Smooth muscle cell (in vitro differentiated cells): Measurements from ENCODE around the gene NTN1. TPM values are rescaled to one million over a fixed set of nuclear protein-coding genes. Genes with fewer than 3 reads are reported as not detected.

Source experiments
- DNase-seq: peaks from one replicate; lab custom pipeline; 2025; ENCODE audit not compliant: unreplicated experiment; lab: John Stamatoyannopoulos, UW
- H2AFZ ChIP-seq: fragments of 200-600 bp; sonication (generic); 2 replicates; pipeline ENCODE4 v1.6.0; 2016; ENCODE audit warnings: antibody characterized with exemption, low read depth, mild to moderate bottlenecking
- H3F3A ChIP-seq: fragments of 200-600 bp; sonication (generic); 2 replicates; pipeline ENCODE4 v1.6.0; 2017; ENCODE audit warnings: antibody characterized with exemption, low read depth
- H3K27ac ChIP-seq: fragments of 200-600 bp; sonication (generic); 2 replicates; pipeline ENCODE4 v1.5.1; 2016; ENCODE audit warnings: low read depth, mild to moderate bottlenecking
- H3K27me3 ChIP-seq: fragments of 200-600 bp; sonication (generic); 2 replicates; pipeline ENCODE4 v1.6.1; 2016; ENCODE audit warnings: low read depth, mild to moderate bottlenecking
- H3K36me3 ChIP-seq: fragments of 200-600 bp; sonication (generic); 2 replicates; pipeline ENCODE4 v1.5.1; 2016; ENCODE audit warnings: low read depth
- H3K4me1 ChIP-seq: fragments of 200-600 bp; sonication (generic); 2 replicates; pipeline ENCODE4 v1.5.1; 2016; ENCODE audit warnings: low read depth
- H3K4me2 ChIP-seq: fragments of 200-600 bp; sonication (generic); 2 replicates; pipeline ENCODE4 v1.6.0; 2016; ENCODE audit warnings: mild to moderate bottlenecking
- H3K4me3 ChIP-seq: fragments of 200-600 bp; sonication (generic); 2 replicates; pipeline ENCODE4 v1.5.1; 2016; ENCODE audit warnings: mild to moderate bottlenecking
- H3K79me2 ChIP-seq: fragments of 200-600 bp; sonication (generic); 2 replicates; pipeline ENCODE4 v1.6.0; 2016; ENCODE audit warnings: low read depth, mild to moderate bottlenecking
- H3K9ac ChIP-seq: fragments of 200-600 bp; sonication (generic); 2 replicates; pipeline ENCODE4 v1.6.0; 2016; ENCODE audit warnings: low read depth
- H3K9me3 ChIP-seq: fragments of 200-600 bp; sonication (generic); replicated peaks from 2 replicates; pipeline ENCODE4 v1.5.1; 2016; ENCODE audit warnings: low read depth
- H4K20me1 ChIP-seq: fragments of 200-600 bp; sonication (generic); 2 replicates; pipeline ENCODE4 v1.6.0; 2016; ENCODE audit warnings: low read depth
- CTCF ChIP-seq: fragments of 200-600 bp; sonication (generic); IDR thresholded peaks from 2 replicates; pipeline ENCODE4 v1.5.1; 2017; ENCODE audit warnings: borderline replicate concordance, mild to moderate bottlenecking, antibody characterized with exemption; ENCODE audit not compliant: insufficient read depth, poor library complexity, severe bottlenecking
- WGBS: methylation state at CpG from one replicate; pipeline ENCODE4 v1.1.7; 2016; ENCODE audit warnings: low lambda C conversion rate; 5-methylcytosine and 5-hydroxymethylcytosine counted together
- polyA plus RNA-seq: library from polyadenylated mRNA; unstranded; fragments of >200 nt; fragmentation: Nextera tagmentation; extraction: Ambion mirVana; gene quantifications from 2 replicates; pipeline ENCODE4 v1.2.1, GENCODE V29; 2016
- total RNA-seq: library from RNA; depleted of rRNA; stranded (reverse); fragments of >200 nt; gene quantifications from 2 replicates; pipeline ENCODE4 v1.2.3, GENCODE V29; 2014

The NTN1 gene
- total and polyA plus RNA-seq, 2 experiments from 2014 or later, result 0.07 to 0.72 TPM

DNA sequence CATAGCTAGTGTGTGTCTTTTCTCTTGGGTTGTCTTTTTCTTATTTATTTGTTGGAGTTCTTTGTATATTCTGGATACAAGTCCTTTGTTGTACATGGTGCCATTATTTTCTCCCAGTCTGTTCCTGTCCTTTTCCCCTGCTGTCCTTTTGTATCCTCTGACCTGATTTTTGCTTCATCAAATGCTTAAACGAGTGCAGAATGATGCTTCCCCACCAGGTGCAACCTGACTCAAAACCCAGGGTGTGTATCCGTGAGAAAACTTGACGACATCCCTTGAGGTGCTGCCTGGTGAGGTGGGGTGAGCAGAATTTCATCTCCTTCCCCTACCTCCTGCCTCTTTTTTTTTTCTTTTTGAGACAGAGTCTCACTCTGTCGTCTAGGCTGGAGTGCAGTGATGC, 88.6 kb downstream of the NTN1 start:
- TF ChIP-seq CTCF, result no peak
- WGBS, result 52% methylated on average over 4 of the region's 4 CpGs

GRCh38 chr17:9110501-9110900, 89.2 kb downstream of the NTN1 start:
- Histone ChIP-seq H3K36me3 (no peaks in the 10 kb centered on the region), H3K79me2 (no peaks in the 10 kb centered on the region), H4K20me1 (no peaks in the 10 kb centered on the region), H3K9ac (no peak overlapping the region), H3K27ac (no peak overlapping the region), H3K27me3 (peaks cover 19% of the 10 kb centered on the region), H3K9me3 (no peaks in the 10 kb centered on the region), H3K4me2 (no peak overlapping the region), H2AFZ (no peak overlapping the region), H3K4me1 (no peaks in the 10 kb centered on the region), H3F3A (no peaks in the 10 kb centered on the region), H3K4me3 (no peak overlapping the region)
- no peak for TF ChIP-seq CTCF
- DNase-seq, result no peak
- 80% methylated on average over 7 of the region's 7 CpGs for WGBS

More for the DNA sequence above, 88.6 kb downstream of the NTN1 start:
- Histone ChIP-seq H3K9ac (no peak overlapping the region), H3F3A (no peaks in the 10 kb centered on the region), H3K27me3 (peaks cover 19% of the 10 kb centered on the region), H3K36me3 (no peaks in the 10 kb centered on the region), H3K4me3 (no peak overlapping the region), H3K4me1 (peaks cover 4% of the 10 kb centered on the region), H3K4me2 (no peak overlapping the region), H3K79me2 (no peaks in the 10 kb centered on the region), H3K9me3 (no peaks in the 10 kb centered on the region), H2AFZ (no peak overlapping the region), H3K27ac (no peak overlapping the region), H4K20me1 (no peaks in the 10 kb centered on the region)
- DNase-seq, result no peak

- no peaks in the 10 kb centered on the region for H4K20me1 ChIP-seq
- peak overlapping the region; percentile 28 for H2AFZ ChIP-seq
- H3K4me2 ChIP-seq, result peak overlapping the region; percentile 81
- H3K27ac ChIP-seq, result peak overlapping the region; percentile 30
- peak; percentile 8 for TF ChIP-seq CTCF
- H3K4me1 ChIP-seq, result peaks cover 11% of the 10 kb centered on the region
- H3K27me3 ChIP-seq, result peaks cover 7% of the 10 kb centered on the region
- peak overlapping the region; percentile 37 for H3K9ac ChIP-seq
- DNase-seq, result peak; percentile 32
- H3K36me3 ChIP-seq, result no peaks in the 10 kb centered on the region
- WGBS, result 11% methylated on average over 41 of the region's 41 CpGs
- H3F3A ChIP-seq, result no peaks in the 10 kb centered on the region
- peak overlapping the region; percentile 45 for H3K4me3 ChIP-seq
- no peaks in the 10 kb centered on the region for H3K79me2 ChIP-seq
- no peaks in the 10 kb centered on the region for H3K9me3 ChIP-seq
Observed at GRCh38 chr17:9115214-9116191, 94.2 kb downstream of the NTN1 start.
